Vagina (tissue), 2 donors: Measurements from ENCODE around the gene SYS1.

Experiments
- POLR2A ChIP-seq, 2 donors: fragments of 450-650 bp; IDR thresholded peaks; one replicate each; pipeline ENCODE4 v1.6.1; 2017; ENCODE audit warnings: antibody characterized with exemption in 2 of 2, mild to moderate bottlenecking in 2 of 2, moderate library complexity in 2 of 2
- POLR2AphosphoS5 ChIP-seq, 2 donors: sonication (generic); formaldehyde crosslinking; IDR thresholded peaks; one replicate each; pipeline ENCODE4 v1.9.0; 2017; ENCODE audit warnings: antibody characterized with exemption in 2 of 2, mild to moderate bottlenecking in 2 of 2, low read depth in 1 of 2; ENCODE audit not compliant: insufficient read depth in 1 of 2
- TF ChIP-seq, protein P1 (sequence below), 3 experiments: fragments of 450-650 bp in 2 of 3; fragments of 200-600 bp in 1 of 3; sonication (generic) in 1 of 3; IDR thresholded peaks; one replicate each; pipeline ENCODE4 v1.5.1; 2017 to 2019; ENCODE audit warnings: antibody characterized with exemption in 3 of 3, mild to moderate bottlenecking in 2 of 3, moderate library complexity in 2 of 3

DNA sequence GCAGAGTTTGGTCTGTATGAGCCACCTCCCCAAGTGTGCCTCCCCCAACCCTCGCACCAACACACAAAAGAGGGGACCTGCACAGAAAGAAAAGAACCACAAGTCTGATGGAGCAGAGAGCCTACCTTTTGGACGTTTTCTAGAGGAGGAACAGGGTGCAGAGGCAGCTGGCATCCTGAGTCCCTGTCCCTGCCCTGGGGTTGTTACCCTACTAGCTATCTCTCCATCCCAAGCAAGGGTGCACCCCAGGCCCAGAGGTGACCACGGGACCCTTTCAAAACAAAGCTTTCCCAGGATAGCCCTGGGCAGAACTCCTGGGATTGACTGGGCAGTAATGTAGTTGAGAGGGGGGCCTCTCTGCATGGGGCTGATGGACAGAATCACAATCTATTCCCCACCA, 45.1 kb upstream of the SYS1 start:
- TF ChIP-seq, protein P1, sequence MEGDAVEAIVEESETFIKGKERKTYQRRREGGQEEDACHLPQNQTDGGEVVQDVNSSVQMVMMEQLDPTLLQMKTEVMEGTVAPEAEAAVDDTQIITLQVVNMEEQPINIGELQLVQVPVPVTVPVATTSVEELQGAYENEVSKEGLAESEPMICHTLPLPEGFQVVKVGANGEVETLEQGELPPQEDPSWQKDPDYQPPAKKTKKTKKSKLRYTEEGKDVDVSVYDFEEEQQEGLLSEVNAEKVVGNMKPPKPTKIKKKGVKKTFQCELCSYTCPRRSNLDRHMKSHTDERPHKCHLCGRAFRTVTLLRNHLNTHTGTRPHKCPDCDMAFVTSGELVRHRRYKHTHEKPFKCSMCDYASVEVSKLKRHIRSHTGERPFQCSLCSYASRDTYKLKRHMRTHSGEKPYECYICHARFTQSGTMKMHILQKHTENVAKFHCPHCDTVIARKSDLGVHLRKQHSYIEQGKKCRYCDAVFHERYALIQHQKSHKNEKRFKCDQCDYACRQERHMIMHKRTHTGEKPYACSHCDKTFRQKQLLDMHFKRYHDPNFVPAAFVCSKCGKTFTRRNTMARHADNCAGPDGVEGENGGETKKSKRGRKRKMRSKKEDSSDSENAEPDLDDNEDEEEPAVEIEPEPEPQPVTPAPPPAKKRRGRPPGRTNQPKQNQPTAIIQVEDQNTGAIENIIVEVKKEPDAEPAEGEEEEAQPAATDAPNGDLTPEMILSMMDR (IDR thresholded peaks at IDR 0.05) = no peak
- TF ChIP-seq POLR2A (IDR thresholded peaks at IDR 0.05) (no peak), POLR2AphosphoS5 (IDR thresholded peaks at IDR 0.05; ENCODE audit: insufficient read depth in 1 of 2, low read depth in 1 of 2) (no peak)
